GM12864 (cell line): ENCODE measurements around the gene KREMEN1.

ENCODE experiments used
- DNase-seq: peaks from one replicate; pipeline ENCODE4 v3.0.0-alpha.2; 2011; ENCODE audit warnings: low read depth
- H3K4me3 ChIP-seq: 2 replicates; pipeline ENCODE4 v1.5.1; 2011; ENCODE audit warnings: mild to moderate bottlenecking, low read depth, low read length, control low read depth
- CTCF ChIP-seq: IDR thresholded peaks from 2 replicates; pipeline ENCODE4 v1.5.1; 2011; ENCODE audit warnings: low read depth, mild to moderate bottlenecking, moderate library complexity, low read length, control low read depth, inconsistent platforms; ENCODE audit errors: missing control alignments

KREMEN1 gene

GRCh38 chr22:29108137-29108536 is 35.3 kb downstream of the KREMEN1 start:
- H3K4me3 ChIP-seq = no peak overlapping the region
- TF ChIP-seq CTCF = no peak
- no peak for DNase-seq

DNA sequence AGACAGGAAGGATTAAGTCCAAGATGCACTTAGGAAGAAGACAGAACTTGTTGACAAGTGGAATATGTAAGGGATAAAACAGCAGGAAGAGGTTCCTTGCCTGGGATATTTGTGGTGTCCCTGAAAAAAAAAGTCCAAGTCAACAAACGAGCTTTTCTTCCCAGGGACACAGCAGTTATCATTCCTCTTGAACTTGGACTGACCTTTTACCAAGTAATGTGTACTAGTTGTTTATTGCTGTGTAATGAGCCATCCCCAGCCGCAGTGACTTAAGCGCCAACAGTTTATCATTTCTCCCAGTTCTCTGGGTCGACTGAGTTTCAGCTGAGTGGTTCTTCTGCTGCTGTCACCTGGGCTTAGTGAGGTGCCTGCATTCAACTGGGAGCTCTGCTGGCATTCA is 37.0 kb downstream of the KREMEN1 start:
- no peak for DNase-seq
- TF ChIP-seq CTCF = no peak
- H3K4me3 ChIP-seq = no peak overlapping the region

DNA sequence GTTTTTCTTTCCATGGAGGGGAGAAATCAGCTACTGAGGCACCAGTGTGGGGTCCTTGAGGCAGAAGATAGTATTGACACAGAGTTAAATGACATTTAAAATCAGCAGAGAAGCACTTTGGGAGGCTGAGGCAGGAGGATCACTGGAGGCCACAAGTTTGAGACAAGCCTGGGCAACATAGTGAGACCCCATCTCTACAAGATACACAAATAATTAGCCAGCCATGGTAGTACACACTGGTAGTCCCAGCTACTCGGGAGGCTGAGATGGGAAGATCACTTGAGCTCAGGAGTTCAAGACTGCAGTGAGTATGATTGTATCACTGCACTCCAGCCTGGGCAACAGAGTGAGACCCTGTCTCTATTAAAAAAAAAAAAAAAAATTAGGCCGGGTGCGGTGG is 38.1 kb downstream of the KREMEN1 start:
- no peak for TF ChIP-seq CTCF
- H3K4me3 ChIP-seq = no peak overlapping the region
- no peak for DNase-seq

GRCh38 chr22:29112121-29112520 is 39.3 kb downstream of the KREMEN1 start:
- no peak for DNase-seq
- no peak overlapping the region for H3K4me3 ChIP-seq
- no peak for TF ChIP-seq CTCF

GRCh38 chr22:29112681-29113080 is 39.8 kb downstream of the KREMEN1 start:
- no peak for DNase-seq
- no peak overlapping the region for H3K4me3 ChIP-seq
- no peak for TF ChIP-seq CTCF

GRCh38 chr22:29113319-29113718 is 40.5 kb downstream of the KREMEN1 start:
- no peak for DNase-seq
- no peak for TF ChIP-seq CTCF
- H3K4me3 ChIP-seq = no peak overlapping the region

DNA sequence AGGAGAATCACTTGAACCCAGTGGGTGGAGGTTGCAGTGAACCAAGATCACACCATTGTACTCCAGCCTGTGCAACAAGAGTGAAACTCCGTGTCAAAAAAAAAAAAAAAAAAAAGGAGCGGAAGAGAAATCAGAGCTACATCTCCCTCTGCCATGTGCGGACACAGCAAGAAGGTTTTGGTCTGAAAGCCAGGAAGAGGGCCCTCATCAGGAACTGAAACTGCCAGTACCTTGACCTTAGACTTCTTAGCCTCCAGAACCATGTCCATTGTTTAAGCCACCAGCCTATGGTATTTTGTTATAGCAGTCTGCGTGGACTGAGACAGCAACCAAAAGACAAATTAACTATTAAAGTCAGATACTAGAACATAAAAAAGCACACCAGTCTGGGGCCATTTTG is 41.6 kb downstream of the KREMEN1 start:
- no peak for TF ChIP-seq CTCF
- H3K4me3 ChIP-seq = no peak overlapping the region
- DNase-seq = no peak
